Activated T-helper 9 cell treated with anti-CD3 and anti-CD28 coated beads, Interleukin-2, amount 50 U/mL, for 16 hours (primary cell): Measurements from ENCODE around the gene IGLON5.

ENCODE experiments used
- DNase-seq: peaks from one replicate; pipeline ENCODE4 v3.0.0-alpha.2; 2020; ENCODE audit warnings: low read depth

IGLON5 gene

DNA sequence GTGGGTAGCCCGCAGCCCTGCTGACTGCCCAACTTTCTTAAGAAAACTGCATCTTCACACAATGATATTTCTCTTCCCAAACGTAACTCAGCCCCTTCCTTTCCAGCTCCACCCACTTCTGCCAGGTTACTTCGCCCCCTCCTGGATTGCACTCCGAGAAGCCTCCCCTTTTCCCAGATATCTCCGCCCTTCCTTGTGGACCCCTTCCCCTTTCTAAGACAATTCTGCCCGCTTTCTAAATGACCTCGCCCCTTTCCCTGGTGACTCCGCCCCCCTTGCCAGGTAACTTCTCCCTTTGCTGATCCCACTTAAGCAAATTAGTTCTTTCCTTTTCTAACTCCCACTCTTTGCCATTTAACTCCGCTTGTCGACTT, 27.9 kb downstream of the IGLON5 start:
- no peak for DNase-seq

DNA sequence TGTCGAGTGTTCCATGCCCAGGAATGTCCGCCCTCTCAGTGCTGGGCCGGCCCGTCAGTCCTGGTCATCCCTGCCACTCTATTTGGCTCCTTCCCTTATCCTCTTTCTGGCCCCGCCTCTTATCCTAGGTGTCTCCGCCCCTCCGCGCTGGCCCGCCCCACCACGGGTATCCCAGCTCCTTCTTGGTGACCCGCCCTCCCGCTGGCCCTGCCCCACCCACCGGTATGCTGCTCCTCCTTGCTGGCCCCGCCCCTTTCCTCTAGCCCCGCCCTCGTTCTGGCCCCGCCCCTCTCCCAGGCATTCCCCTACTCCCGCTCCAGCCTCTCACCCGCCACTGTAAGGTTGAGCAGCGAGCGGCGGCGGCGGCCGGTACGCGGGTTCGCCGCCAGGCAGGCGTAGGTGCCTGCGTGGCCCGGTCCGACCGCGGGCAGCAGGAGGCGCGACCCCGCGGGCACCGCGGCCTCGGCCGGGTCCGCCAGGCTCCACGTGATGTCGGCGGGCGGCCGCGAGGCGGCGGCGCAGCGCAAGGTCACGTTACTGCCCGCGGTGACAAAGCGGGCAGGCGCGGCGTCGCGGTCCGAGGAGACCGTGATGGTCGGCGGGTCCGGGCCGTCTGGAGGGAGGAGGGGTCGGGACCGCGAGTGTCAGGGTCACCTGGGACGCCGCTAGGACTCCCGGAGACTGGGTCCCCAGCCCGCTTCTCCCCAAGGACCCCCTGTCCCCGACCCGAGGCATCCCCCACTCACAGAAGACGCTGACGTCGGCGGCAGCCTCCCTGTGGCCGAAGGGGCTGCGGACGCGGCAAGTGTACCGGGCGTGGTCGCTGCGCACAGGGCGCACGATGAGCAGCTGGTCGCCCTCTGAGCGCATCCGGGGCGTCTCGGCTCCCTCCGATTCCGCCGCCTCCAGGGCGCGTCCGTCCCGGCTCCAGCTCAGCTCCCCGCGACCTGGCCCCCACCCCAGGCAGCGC, 28.5 kb downstream of the IGLON5 start:
- DNase-seq: peak; percentile 90

- DNase-seq: no peak
Observed at GRCh38 chr19:51341066-51341465, 29.6 kb downstream of the IGLON5 start.

DNA sequence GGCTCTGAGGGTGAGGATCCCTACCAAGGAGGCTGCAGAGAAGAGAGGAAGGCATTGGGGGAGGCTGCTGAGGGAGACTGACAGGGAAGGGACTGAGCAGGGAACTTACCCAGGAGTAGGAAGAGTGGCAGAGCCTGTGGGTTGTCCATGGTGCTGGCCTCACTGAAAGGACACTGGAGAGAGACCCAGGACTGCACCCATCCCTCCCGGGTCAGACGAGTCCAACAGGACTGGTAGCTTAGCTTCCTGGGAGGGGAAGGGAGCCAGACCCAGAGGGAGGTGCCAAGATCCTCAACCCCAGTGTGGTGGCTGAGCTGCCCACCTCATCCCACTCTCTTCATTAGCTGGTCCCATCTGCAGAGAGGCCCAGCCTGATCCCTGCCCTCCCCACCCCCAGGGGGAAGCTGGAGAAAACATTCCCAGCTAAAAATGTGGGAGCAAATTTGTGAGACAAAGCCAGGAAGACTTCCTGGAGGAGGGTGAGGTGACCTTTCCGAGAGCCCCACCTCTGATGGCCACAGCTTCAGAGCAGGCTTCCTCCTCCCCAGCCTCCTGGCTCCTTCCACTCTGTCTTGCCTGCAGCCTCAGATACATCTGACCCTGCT, 30.6 kb downstream of the IGLON5 start, which contains the start of gene VSIG10L:
Gene VSIG10L, minus strand, starts transcription at position 164 of the 605 bp plus-strand sequence. Its CDS starts 15 bp downstream, at position 149.
- DNase-seq: no peak

DNA sequence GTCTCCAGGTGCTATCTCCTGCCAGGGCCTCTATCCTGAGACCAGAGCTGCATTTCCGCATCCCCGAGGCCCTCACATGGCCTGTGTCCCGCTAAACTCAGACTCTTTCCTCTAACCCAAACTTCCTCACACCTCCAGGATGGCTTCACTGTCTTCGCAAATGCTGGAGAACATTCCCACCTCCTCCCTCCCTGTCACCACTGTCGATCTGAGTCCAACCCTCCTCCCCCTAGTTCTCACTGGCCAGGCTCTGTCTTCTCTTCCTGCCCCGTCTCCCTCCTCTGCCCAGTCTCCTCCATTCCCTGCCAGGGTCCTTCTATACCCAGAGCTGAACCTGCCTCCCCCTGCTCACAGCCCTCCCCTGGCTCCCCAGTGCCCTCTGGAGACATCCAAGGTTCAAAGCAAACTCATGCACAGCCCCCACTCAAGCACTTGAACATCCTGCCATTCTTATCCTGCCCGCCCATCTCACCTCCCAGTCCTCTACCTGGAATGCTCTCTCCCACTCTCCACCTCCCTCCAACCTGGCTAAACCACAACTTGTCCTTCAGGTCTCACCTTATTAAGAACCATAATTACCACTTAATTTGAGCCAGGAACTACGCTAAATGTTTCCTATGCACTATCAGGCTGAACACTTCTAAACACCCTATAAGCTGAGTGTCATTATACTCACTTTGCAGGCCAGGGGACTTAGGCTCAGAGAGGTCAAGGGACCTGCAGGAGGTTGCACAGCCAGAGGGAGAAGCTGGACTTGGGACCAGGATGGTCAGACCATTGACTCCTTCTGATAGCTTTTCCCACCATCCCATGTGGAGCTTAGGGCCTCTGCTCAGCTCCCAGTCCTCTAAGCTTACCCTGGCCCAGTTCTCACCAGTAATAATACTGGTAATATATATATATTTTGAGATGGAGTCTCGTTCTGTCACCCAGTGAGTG, 31.5 kb downstream of the IGLON5 start:
- no peak for DNase-seq

- DNase-seq: no peak
Observed at GRCh38 chr19:51345076-51345620, 33.7 kb downstream of the IGLON5 start.

GRCh38 chr19:51346742-51347141, 35.3 kb downstream of the IGLON5 start:
- DNase-seq: no peak

DNA sequence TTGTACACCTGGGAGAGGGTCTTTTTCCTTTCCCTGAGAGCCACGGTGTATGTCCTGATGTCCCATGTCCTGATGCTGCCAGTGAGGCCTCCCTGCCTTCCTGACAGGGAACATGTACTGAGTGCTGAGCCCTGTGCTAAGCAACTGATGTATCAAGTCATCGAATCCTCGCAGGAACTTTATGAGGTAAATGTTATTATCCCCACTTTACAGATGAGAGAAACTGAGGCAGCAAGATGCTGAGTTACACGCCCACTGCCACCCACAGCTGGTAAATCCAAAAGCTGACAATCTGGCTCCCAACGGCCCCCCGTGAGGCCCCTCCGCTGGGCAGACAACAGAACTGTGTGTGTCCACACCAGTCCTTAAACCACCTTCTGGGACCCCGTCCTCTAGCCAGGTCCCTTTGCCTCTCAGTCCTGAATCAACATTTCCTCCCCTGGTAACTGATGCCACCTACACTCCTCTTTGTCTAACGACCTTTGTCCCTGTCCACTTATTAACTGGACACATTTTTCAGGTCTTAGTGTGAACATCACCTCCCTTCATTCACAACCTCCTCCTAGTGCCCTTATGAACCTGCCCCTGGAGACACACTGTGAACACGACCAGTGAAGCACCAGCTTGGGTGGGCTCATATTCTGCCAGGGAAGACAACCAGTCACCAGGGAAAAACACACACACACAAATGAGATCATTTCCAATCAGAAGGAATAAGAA, 35.9 kb downstream of the IGLON5 start:
- DNase-seq: no peak

DNA sequence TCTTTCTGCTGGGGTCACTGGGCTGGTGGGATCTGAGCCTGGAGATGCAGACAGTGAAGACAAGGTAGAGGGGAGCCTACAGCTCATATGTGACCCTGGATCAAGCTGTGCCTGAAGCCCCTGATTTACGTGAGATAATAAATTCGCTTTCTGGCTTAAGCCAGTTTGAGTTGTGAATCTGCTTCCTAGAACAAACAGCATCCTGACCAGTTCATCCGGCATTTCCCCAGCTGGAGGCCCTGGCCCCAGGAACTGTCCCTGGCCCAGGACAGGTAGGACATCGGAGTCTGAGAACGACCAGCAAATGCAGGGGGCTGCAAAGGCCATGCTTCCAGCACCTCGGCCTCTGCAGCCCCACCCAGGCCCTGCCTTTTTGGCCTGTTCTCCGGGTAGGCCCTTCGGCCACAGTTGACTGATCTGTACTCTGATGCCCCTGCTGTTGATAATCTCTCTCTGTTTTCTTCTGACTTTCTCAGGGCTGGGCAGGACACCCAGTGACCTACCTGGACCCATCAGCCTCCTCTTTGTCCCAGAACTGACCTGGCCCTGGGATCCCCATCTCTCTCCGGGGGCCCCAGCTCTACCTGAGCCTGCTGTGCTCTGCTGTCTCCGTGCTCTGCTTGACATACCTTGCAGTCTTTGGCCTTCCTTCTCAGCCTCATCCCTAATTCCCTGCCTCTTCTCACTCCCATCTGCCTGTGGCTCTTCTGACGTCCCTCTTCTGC, 40.0 kb downstream of the IGLON5 start:
- DNase-seq: no peak

- DNase-seq: no peak
Observed at GRCh38 chr19:51352783-51353360, 41.4 kb downstream of the IGLON5 start.

DNA sequence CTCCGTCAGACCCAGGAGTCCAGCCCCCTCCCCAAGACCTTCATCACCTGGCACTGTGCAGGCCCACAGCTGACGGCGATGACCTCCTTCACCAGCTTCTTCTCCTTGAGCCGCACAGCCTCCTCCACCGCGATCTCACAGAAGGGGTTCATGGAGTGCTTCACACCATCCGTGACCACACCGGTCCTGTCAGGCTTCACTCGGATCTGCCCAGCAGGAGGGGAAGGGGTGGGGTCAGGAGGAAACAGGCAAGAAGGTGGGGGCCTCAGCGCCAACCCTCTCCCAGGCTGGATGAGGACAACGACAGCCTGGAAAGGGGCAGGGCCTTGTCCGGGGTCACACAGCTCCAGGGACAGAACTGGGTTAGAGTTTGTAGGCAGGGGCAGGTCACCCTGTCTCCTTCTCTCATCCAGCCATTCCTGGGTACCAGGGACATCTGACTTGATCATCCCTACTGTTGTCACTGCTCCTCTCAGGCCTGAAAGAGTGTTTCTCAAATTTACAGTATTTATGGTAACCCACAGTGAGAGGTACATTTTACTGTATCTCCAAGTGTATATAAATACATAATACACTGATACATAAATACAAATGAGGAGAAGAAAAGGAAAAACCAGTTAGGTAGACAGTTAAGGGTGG, 42.8 kb downstream of the IGLON5 start:
- DNase-seq: no peak

GRCh38 chr19:51354742-51355148, 43.3 kb downstream of the IGLON5 start:
- DNase-seq: no peak

DNA sequence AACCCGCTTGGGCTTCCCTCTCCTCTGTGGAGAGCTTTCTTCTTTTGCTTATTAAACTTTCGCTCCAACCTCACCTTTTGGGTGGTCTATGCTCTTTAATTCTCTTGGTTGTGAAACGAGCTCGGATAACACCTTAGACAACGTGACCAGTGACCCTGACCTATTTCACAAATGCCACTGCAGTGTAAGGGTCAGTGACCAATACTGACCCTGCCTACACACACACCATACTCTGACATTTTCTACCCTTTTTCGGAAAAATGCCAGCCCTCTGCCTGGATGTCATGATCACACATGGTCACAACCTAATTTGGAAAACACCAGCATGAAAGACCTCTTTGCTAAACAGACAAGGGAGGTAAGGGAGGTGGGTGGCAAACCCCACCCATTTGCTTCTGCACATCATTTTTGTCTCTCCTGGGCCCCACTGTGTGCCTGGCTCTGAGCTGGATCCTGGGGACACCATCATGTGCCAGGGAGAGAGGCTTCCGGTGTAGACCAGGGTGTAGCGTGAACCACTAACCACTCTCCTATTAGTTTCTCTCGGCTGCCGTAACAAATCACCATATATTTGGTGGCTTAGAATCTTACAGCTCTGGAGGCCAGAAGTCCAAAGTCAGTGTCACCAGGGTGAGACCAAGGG, 44.8 kb downstream of the IGLON5 start:
- DNase-seq: no peak

DNA sequence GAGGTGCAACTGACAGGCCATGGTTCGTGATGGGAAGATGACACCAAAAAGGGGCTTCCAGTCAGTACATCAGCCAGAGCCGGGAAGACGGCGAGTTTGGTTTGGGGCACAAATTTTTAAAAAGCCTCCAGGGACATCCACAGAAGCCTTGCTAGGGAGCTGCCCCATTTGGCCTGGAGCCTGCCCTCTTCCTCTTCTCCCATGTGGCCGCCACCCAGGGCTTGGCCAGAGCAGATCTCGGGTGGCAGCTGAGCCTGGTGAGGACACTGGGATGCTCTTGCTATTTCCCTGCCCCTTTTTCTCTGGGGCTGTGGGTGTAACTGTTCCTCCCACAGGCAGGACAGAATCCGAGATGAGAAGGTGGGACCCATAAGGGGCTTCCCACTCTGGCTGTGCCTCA, 46.5 kb downstream of the IGLON5 start:
- no peak for DNase-seq

- no peak for DNase-seq
Observed at GRCh38 chr19:51359294-51359693, 47.9 kb downstream of the IGLON5 start.

DNA sequence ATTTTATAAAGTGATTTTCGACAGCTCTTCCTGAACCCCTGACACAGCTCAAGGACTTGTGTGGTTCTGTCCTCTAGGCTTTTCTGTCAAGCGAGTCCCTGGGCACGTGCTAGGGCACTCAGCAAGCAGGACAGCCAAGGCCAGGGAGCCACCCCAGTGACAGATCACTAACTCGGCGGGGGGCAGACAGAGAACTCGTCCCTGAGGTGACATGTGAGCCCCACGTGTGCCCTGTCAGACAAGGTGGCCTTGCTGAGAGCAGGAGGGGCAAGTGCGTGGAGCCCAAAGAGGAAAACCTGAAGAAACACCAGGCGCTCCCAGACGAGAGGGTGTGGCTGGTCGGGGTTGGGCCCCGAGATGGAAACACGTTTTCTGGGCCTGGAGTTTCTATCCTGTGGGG, 49.8 kb downstream of the IGLON5 start:
- DNase-seq: no peak

- no peak for DNase-seq
Observed at GRCh38 chr19:51364200-51365106, 53.0 kb downstream of the IGLON5 start.
